ENCODE data around the gene EIF5A. TPM values are rescaled to one million over a fixed set of nuclear protein-coding genes. Genes with fewer than 3 reads are reported as not detected.
A peak's percentile ranks its signal among the peaks of the same experiment; 100 is the strongest.

The EIF5A gene
- total and polyA plus RNA-seq, 2 experiments from 2014 or later, result 319 to 988 TPM

GRCh38 chr17:7327501-7327900 is 20.1 kb downstream of the EIF5A start:
- Histone ChIP-seq H3K4me3 (no peak overlapping the region), H3K27me3 (no peaks in the 10 kb centered on the region), H3K27ac (no peak overlapping the region), H3K9me3 (ENCODE audit: low read depth) (no peaks in the 10 kb centered on the region), H3K36me3 (peaks cover 15% of the 10 kb centered on the region), H3K4me1 (ENCODE audit: low read depth) (peaks cover 8% of the 10 kb centered on the region)
- TF ChIP-seq CTCF (IDR thresholded peaks at IDR 0.05; ENCODE audit: low read depth, low read length), result no peak
- DNase-seq (ENCODE audit: low read depth in 1 of 2, low spot score in 1 of 2), result no peak

GRCh38 chr17:7328009-7328408 is 20.6 kb downstream of the EIF5A start:
- Histone ChIP-seq H3K27ac (no peak overlapping the region), H3K36me3 (peaks cover 10% of the 10 kb centered on the region), H3K9me3 (ENCODE audit: low read depth) (no peaks in the 10 kb centered on the region), H3K27me3 (no peaks in the 10 kb centered on the region), H3K4me3 (peak overlapping the region; percentile 81), H3K4me1 (ENCODE audit: low read depth) (peaks cover 12% of the 10 kb centered on the region)
- no peak for TF ChIP-seq CTCF (IDR thresholded peaks at IDR 0.05; ENCODE audit: low read depth, low read length)
- DNase-seq (ENCODE audit: low read depth in 1 of 2, low spot score in 1 of 2), result no peak

GRCh38 chr17:7328840-7329373 is 21.5 kb downstream of the EIF5A start, which contains the start of gene NEURL4:
Gene NEURL4, minus strand, starts transcription at chr17:7329335. Its CDS starts 23 bp downstream, at chr17:7329312.
- Histone ChIP-seq H3K36me3 (peaks cover 3% of the 10 kb centered on the region), H3K27ac (peak within 1 kb of the TSS; percentile 89), H3K27me3 (no peaks in the 10 kb centered on the region), H3K9me3 (ENCODE audit: low read depth) (no peaks in the 10 kb centered on the region), H3K4me1 (ENCODE audit: low read depth) (peaks cover 12% of the 10 kb centered on the region), H3K4me3 (peak within 1 kb of the TSS; percentile 81)
- peak in 1 of 2 donors; percentile 27 for DNase-seq (ENCODE audit: low read depth in 1 of 2, low spot score in 1 of 2)
- TF ChIP-seq CTCF (IDR thresholded peaks at IDR 0.05; ENCODE audit: low read depth, low read length), result no peak

- Histone ChIP-seq H3K4me3 (peak overlapping the region; percentile 81), H3K36me3 (peaks cover 1% of the 10 kb centered on the region), H3K27ac (peak overlapping the region; percentile 89), H3K4me1 (ENCODE audit: low read depth) (peaks cover 12% of the 10 kb centered on the region), H3K9me3 (ENCODE audit: low read depth) (no peaks in the 10 kb centered on the region), H3K27me3 (no peaks in the 10 kb centered on the region)
- TF ChIP-seq CTCF (IDR thresholded peaks at IDR 0.05; ENCODE audit: low read depth, low read length), result no peak
- peak; percentile 97 to 99 for DNase-seq (ENCODE audit: low read depth in 1 of 2, low spot score in 1 of 2)
Observed at GRCh38 chr17:7329374-7329996, 22.1 kb downstream of the EIF5A start.

- Histone ChIP-seq H3K9me3 (ENCODE audit: low read depth) (no peaks in the 10 kb centered on the region), H3K4me1 (ENCODE audit: low read depth) (peaks cover 12% of the 10 kb centered on the region), H3K27me3 (no peaks in the 10 kb centered on the region), H3K4me3 (peak overlapping the region; percentile 81), H3K27ac (peak overlapping the region; percentile 89), H3K36me3 (no peaks in the 10 kb centered on the region)
- DNase-seq (ENCODE audit: low read depth in 1 of 2, low spot score in 1 of 2), result peak; percentile 79 to 86
- TF ChIP-seq CTCF (IDR thresholded peaks at IDR 0.05; ENCODE audit: low read depth, low read length), result no peak
Observed at GRCh38 chr17:7329997-7330637, 22.7 kb downstream of the EIF5A start.

All from cardiac muscle cell (in vitro differentiated cells and primary cell).